NCI-H2196 (cell line): ENCODE measurements around the gene OR11A1.

ENCODE experiments used
- DNase-seq: peaks from one replicate; lab custom pipeline; 2025; ENCODE audit not compliant: unreplicated experiment; lab: John Stamatoyannopoulos, UW

Gene OR11A1

DNA sequence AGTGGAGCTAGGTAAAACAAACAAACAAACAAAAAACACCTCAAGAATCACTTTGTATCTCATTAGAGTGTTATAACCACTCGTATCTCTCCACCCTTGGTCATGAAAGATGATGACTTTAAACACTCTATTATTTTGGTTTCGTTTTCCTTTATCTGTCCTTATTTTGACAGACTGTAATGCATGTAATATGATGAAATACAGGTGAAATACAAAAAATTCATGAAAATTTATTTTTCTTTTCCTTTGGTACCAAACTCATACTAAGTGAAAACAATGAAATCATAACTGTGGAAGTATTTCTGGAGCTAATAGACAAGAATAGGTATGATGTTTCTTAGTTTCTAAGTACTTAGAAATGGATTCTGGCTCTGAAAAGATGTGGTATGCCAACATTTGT lies 57.3 kb downstream of the OR11A1 start:
- DNase-seq, result no peak

DNA sequence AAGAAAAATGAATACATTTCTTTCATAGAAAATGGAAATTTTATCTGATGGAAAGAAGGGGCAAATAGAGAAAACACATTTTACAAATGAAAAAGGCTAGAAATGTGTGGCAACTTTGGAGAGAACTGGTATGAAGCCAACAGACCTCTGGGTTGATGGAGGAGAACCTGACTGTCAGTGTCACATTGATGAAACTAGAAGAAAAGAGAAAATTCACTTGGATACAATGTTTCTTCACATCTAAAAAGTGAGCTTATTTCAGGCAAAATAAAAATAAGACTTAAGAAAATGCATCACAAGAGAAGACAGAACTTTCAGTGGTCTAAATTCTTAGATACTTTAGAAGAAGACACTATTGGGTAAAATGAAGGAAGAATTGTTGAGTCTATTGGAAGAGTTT lies 61.5 kb downstream of the OR11A1 start, which contains the start of gene OR12D2:
Gene OR12D2 (plus strand): TSS at position 301 of the 400 bp plus-strand sequence. CDS start 1,069 bp downstream, outside the sequence.
- no peak for DNase-seq

DNA sequence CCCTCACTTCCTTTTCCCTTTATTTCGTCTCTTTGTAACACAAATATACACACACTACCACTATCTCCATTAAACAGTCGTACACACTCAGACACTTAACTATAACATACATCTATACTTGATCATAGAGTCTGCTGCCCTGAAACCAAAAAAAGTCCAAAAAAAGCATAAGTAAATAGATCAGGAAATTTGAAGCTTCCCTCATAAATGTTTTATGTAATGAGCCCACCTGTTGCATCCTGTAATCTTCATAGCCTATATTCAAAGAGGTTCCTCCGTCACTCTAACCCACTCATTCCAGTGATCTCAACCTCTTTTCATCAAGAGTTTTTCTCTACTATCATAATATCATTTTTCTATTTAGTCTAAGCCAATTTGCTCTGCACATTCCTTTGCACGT lies 68.3 kb downstream of the OR11A1 start:
- DNase-seq, result no peak

DNA sequence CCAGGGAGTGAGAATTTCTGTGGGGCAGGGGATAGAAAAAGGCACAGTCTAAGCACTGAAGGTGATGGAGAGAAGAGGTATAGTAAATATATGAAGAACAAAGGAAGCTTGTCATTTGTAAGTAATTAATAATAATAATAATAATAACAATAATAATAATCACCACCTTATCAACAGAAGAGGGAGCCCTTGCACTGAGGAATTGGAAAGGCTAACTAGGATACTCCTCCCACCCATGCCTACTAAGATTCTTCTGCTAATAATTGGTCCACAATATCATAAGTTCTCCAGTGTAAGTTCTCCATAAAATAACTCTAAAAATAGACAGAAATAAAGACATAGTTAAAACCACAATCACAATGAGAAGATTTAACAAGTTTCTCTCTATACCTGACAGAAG lies 80.9 kb downstream of the OR11A1 start:
- DNase-seq, result no peak
